KMS-11 (cell line): ENCODE results near the gene CDC34.
A peak's percentile ranks its signal among the peaks of the same experiment; 100 is the strongest.

ENCODE experiments used
- H2AFZ ChIP-seq: fragments of 200-600 bp; sonication (generic); 2 replicates; pipeline ENCODE4 v1.6.1; 2016; ENCODE audit warnings: antibody characterized with exemption, mixed run types, low read depth
- H3K27ac ChIP-seq: fragments of 200-600 bp; sonication (generic); 2 replicates; pipeline ENCODE4 v1.6.1; 2016; ENCODE audit warnings: mild to moderate bottlenecking, mixed run types
- H3K27me3 ChIP-seq: fragments of 200-600 bp; sonication (generic); 2 replicates; pipeline ENCODE4 v1.6.1; 2017; ENCODE audit warnings: mild to moderate bottlenecking, low read depth, mixed run types, moderate library complexity; ENCODE audit not compliant: insufficient read depth
- H3K36me3 ChIP-seq: fragments of 200-600 bp; sonication (generic); 2 replicates; pipeline ENCODE4 v1.6.1; 2017; ENCODE audit warnings: mild to moderate bottlenecking, mixed run types; ENCODE audit not compliant: insufficient read depth
- H3K4me1 ChIP-seq: fragments of 200-600 bp; sonication (generic); 2 replicates; pipeline ENCODE4 v1.6.1; 2016; ENCODE audit warnings: mild to moderate bottlenecking, low read depth, mixed run types; ENCODE audit not compliant: poor library complexity, severe bottlenecking
- H3K4me2 ChIP-seq: fragments of 200-600 bp; sonication (generic); 2 replicates; pipeline ENCODE4 v1.7.0; 2016; ENCODE audit warnings: mild to moderate bottlenecking, mixed run types
- H3K4me3 ChIP-seq: fragments of 200-600 bp; sonication (generic); IDR thresholded peaks from 2 replicates; pipeline ENCODE4 v1.6.1; 2017; ENCODE audit warnings: low read depth, low read length, mixed read lengths; ENCODE audit not compliant: insufficient read depth
- H3K79me2 ChIP-seq: fragments of 200-600 bp; sonication (generic); 2 replicates; pipeline ENCODE4 v1.6.1; 2016; ENCODE audit warnings: low read depth, mixed run types; ENCODE audit not compliant: insufficient read depth
- H3K9ac ChIP-seq: fragments of 200-600 bp; sonication (generic); 2 replicates; pipeline ENCODE4 v1.6.1; 2016; ENCODE audit warnings: mild to moderate bottlenecking, mixed run types
- H4K20me1 ChIP-seq: fragments of 200-600 bp; sonication (generic); 2 replicates; pipeline ENCODE4 v1.6.1; 2016; ENCODE audit warnings: mild to moderate bottlenecking, mixed run types; ENCODE audit not compliant: insufficient read depth
- TF ChIP-seq, protein P1 (sequence below): fragments of 200-600 bp; sonication (generic); conservative IDR thresholded peaks from 2 replicates; pipeline ENCODE4 v1.6.1; 2017; ENCODE audit warnings: low read depth, mild to moderate bottlenecking, antibody characterized with exemption, low read length, moderate library complexity, mixed read lengths

CDC34 gene

DNA sequence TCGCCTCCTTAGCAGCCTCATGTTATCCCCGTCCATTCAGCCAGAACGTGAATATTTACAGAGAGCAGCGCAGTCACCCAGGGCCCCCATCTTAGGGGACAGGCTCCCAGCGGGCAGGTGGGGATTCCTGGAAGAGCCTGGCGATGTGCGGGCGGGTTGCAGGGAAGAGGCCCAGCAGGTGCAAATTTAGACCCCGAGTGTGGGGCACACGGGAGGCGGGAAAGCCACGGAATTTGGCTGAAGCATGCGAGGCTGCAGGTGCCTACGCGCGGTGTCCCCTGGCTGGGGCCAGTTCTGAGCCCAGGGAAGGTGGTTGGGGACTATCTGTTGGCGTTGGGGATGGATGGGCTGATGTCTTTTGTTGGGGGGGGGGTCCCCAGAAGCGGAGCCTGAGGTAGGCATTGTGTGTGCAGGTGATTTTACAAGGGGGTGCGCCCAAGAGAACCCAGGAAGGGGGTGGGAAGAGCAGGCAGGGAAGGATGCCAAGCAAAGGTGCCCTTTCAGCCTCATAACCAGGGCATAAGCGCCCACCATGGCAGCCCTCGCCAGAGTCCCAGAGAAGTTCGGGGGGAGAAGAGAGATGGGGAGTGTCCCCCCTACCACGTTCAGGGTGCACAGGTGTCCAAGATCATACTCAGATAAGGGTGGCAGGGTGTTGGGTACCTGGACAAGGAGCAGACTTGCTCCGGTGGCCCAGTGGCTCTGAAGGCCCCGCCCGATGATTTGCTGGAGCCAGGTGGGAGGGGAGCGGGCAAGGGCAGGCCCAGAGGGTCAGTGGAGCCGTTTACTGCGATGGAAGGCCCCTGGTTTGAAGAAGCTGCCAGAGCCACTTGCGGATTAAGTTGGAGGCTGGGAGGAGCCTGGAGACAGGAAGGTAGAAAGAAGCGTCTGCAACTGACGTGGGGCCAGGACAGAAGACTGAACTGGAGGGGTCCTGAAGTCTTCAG lies 23.1 kb upstream of the CDC34 start:
- TF ChIP-seq, protein P1, sequence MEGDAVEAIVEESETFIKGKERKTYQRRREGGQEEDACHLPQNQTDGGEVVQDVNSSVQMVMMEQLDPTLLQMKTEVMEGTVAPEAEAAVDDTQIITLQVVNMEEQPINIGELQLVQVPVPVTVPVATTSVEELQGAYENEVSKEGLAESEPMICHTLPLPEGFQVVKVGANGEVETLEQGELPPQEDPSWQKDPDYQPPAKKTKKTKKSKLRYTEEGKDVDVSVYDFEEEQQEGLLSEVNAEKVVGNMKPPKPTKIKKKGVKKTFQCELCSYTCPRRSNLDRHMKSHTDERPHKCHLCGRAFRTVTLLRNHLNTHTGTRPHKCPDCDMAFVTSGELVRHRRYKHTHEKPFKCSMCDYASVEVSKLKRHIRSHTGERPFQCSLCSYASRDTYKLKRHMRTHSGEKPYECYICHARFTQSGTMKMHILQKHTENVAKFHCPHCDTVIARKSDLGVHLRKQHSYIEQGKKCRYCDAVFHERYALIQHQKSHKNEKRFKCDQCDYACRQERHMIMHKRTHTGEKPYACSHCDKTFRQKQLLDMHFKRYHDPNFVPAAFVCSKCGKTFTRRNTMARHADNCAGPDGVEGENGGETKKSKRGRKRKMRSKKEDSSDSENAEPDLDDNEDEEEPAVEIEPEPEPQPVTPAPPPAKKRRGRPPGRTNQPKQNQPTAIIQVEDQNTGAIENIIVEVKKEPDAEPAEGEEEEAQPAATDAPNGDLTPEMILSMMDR, result no peak
- Histone ChIP-seq H3K27ac (no peak overlapping the region), H3K36me3 (no peaks in the 10 kb centered on the region), H3K27me3 (no peaks in the 10 kb centered on the region), H2AFZ (peak overlapping the region; percentile 96; the same call in 1 of the 2 replicates), H3K4me3 (no peak overlapping the region), H3K79me2 (peaks cover 12% of the 10 kb centered on the region; the same call in 1 of the 2 replicates), H3K4me1 (peaks cover 40% of the 10 kb centered on the region), H4K20me1 (no peaks in the 10 kb centered on the region), H3K9ac (peak overlapping the region; percentile 96; the same call in 1 of the 2 replicates), H3K4me2 (peak overlapping the region; percentile 96)

DNA sequence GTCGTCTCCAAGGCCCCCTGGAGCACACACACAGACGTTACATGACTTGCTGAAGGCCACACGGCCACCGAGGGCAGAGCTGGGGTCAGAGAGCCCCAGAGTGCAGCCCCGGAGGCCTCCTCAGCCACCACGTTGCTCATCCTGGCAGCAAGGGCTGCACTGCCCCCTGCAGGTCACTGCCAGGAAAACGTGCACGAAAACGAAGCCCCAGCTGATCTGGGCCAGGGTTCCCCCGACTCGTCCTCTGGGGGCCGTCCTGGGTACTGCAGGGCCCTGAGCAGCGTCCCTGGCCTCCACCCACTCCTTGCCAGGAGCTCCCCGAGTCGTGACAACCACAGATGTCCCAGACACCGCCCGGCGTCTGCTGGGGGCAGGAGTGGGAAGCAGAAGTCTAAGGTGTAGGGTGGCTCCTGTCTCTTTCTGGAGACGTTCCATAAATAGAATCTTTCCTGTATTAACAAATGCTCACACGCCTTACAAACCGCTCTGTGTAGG lies 20.9 kb upstream of the CDC34 start:
- TF ChIP-seq, protein P1, result peak; percentile 92
- H3K27me3 ChIP-seq, result no peaks in the 10 kb centered on the region
- H3K79me2 ChIP-seq, result peaks cover 12% of the 10 kb centered on the region; the same call in 1 of the 2 replicates
- peak overlapping the region; percentile 95 for H3K27ac ChIP-seq
- H2AFZ ChIP-seq, result peak overlapping the region; percentile 30
- H3K4me3 ChIP-seq, result no peak overlapping the region
- no peaks in the 10 kb centered on the region for H3K36me3 ChIP-seq
- H3K4me2 ChIP-seq, result peak overlapping the region; percentile 55
- H3K4me1 ChIP-seq, result peaks cover 39% of the 10 kb centered on the region
- H3K9ac ChIP-seq, result peak overlapping the region; percentile 66
- H4K20me1 ChIP-seq, result no peaks in the 10 kb centered on the region

DNA sequence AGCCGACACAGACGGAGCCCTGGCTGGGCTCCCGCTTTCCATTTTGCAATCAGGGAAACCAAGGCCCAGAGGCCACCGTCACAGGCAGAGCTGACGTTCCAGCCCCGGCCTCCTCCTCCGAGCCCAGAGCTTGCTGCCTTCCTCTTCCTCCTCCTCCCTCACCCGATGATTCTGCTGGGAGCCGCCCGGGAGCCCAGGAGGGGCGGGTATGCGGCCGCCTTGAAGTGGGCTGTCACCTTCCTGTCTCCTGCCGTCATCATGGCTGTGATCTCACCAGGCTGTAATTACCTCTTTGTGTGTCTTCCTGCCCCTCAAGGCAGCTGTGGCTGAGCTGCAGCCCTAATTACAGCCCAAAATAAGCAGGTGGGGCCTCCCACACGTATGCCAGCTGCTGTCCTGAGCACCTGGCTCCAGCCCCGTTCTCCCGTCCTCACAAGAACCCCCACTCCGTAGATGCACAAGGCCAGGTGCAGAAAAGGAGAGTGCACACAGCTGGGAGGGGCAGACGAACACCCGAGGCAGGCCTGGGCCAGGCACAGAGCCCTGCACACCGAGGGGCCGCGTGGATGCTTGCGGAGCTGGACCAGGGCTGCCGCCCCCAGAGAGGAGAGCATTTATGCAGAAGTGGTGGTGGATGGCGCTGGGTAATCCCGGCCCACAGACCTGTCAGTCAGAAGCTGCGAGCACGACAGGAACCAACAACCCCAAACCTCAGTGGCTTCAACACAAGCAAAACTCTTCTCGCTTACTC lies 20.3 kb upstream of the CDC34 start:
- no peaks in the 10 kb centered on the region for H3K27me3 ChIP-seq
- H3K27ac ChIP-seq, result peak overlapping the region; percentile 95
- peaks cover 12% of the 10 kb centered on the region; the same call in 1 of the 2 replicates for H3K79me2 ChIP-seq
- H3K4me1 ChIP-seq, result peaks cover 32% of the 10 kb centered on the region
- H2AFZ ChIP-seq, result peak overlapping the region; percentile 28
- H3K9ac ChIP-seq, result peak overlapping the region; percentile 66
- H4K20me1 ChIP-seq, result no peaks in the 10 kb centered on the region
- H3K4me3 ChIP-seq, result no peak overlapping the region
- H3K36me3 ChIP-seq, result no peaks in the 10 kb centered on the region
- H3K4me2 ChIP-seq, result peak overlapping the region; percentile 55
- TF ChIP-seq, protein P1, result no peak

DNA sequence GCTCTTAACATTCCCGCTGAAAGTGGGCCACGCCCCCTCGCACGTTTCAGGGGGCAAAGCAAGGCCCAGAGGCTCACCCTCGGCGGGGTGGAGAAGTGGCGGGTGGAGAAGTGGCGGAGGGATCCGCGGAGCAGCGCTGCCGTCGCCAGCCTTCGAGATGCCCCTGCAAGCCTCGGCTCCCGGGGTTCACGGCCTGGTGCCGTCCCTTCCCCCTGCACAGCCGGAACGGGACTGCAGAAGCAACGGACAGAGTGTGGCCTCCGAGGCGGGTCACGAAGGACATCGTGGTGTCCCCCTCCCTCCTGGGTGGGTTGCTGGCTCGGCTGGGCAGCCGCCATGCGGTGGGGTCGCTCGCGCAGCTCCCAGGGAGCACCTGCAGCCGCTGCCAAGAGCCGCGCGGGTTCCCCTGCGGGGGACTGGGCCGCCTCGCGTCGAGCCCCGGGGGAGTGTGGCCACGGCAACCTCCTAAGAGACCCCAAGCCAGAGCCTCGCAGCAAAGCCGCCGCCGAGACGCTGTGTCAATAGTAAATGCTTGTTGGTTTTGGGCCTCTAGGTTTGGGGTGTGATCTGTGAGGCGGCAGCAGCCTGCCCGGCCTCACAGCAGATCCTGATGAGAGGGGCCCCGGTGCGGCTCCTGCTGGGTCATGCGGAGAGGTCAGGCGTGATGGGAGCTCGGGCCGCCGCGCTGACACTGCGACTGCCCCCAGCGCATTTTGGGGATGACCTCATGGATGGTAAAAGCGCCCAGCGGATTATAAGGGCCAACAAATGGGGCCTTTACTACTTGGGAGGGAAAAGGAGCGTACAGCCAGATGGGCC lies 18.8 kb upstream of the CDC34 start:
- TF ChIP-seq, protein P1, result no peak
- Histone ChIP-seq H3K4me1 (peaks cover 30% of the 10 kb centered on the region), H2AFZ (no peak overlapping the region), H3K27me3 (no peaks in the 10 kb centered on the region), H3K79me2 (peaks cover 12% of the 10 kb centered on the region; the same call in 1 of the 2 replicates), H3K4me3 (no peak overlapping the region), H3K4me2 (no peak overlapping the region), H4K20me1 (no peaks in the 10 kb centered on the region), H3K27ac (no peak overlapping the region), H3K36me3 (no peaks in the 10 kb centered on the region), H3K9ac (no peak overlapping the region)
